Thyroid gland (tissue), 4 donors: ENCODE results near the gene SIRT2. TPM values are rescaled to one million over a fixed set of nuclear protein-coding genes. Genes with fewer than 3 reads are reported as not detected.

Source experiments
- DNase-seq, 2 donors: peaks; one replicate each; pipeline ENCODE4 v3.0.0-alpha.2; 2019
- H3K27ac ChIP-seq, 3 donors: fragments of 200-600 bp; sonication (generic); 1 replicate in 2 of 3; 2 replicates in 1 of 3; pipeline ENCODE4 v1.5.1; 2016 to 2019; ENCODE audit warnings: mild to moderate bottlenecking in 1 of 3, moderate library complexity in 1 of 3
- H3K27me3 ChIP-seq: fragments of 200-600 bp; sonication (generic); one replicate; pipeline ENCODE4 v1.5.1; 2019
- H3K36me3 ChIP-seq, 2 donors: fragments of 200-600 bp; sonication (generic); one replicate each; pipeline ENCODE4 v1.5.1; 2016 to 2019
- H3K4me1 ChIP-seq, 2 donors: fragments of 200-600 bp; sonication (generic); one replicate each; pipeline ENCODE4 v1.5.1; 2017 to 2019
- H3K4me3 ChIP-seq, 3 donors: fragments of 200-600 bp; sonication (generic); replicated peaks in 1 of 3; 1 replicate in 2 of 3; 2 replicates in 1 of 3; pipeline ENCODE4 v1.5.1; 2016; ENCODE audit warnings: mild to moderate bottlenecking in 1 of 3
- H3K9me3 ChIP-seq: fragments of 200-600 bp; sonication (generic); one replicate; pipeline ENCODE4 v1.5.1; 2017
- CTCF ChIP-seq, 6 experiments: fragments of 200-600 bp in 3 of 6; fragments of 450-650 bp in 3 of 6; sonication (generic) in 3 of 6; IDR thresholded peaks; one replicate each; pipeline ENCODE4 v1.5.1; 2016 to 2019; ENCODE audit warnings: antibody characterized with exemption in 6 of 6, mild to moderate bottlenecking in 2 of 6, inconsistent platforms in 1 of 6, moderate library complexity in 1 of 6
- POLR2A ChIP-seq, 2 donors: fragments of 450-650 bp; IDR thresholded peaks; one replicate each; pipeline ENCODE4 v1.6.1; 2017; ENCODE audit warnings: antibody characterized with exemption in 2 of 2, mild to moderate bottlenecking in 2 of 2, moderate library complexity in 1 of 2
- WGBS, 2 donors: methylation state at CpG; one replicate each; pipeline ENCODE4 v1.1.5; 2017; 5-methylcytosine and 5-hydroxymethylcytosine counted together
- intact Hi-C: fragments of 100-400 bp; cut with DNase I; formaldehyde crosslinking; loops from one replicate; pipeline ENCODE4 v1.15.1; 2023
- total RNA-seq, 4 donors: library from RNA; depleted of rRNA; stranded (reverse); fragments of >200 nt; gene quantifications; one replicate each; pipeline ENCODE4 v1.2.3, GENCODE V29; 2016

The SIRT2 gene
- total RNA-seq, 4 donors from 2014 or later: 69.6 to 107 (median 90.7) TPM

GRCh38 chr19:38852231-38853044 is 47.0 kb downstream of the SIRT2 start:
- DNase-seq: peak; percentile 59 to 68
- intact Hi-C loops: no loop called here

GRCh38 chr19:38851622-38852230 is 47.7 kb downstream of the SIRT2 start:
- DNase-seq: peak; percentile 95
- H3K4me3 ChIP-seq: peak overlapping the region in 2 of 3 donors; percentile 54 to 59
- intact Hi-C loops: no loop called here
- H3K9me3 ChIP-seq: no peaks in the 10 kb centered on the region
- WGBS, 2 donors: 1 to 2% methylated on average over 11 to 23 of the region's 67 CpGs
- H3K36me3 ChIP-seq: peaks cover 8 to 11% of the 10 kb centered on the region in 2 donors
- H3K27me3 ChIP-seq: no peaks in the 10 kb centered on the region
- peaks cover 26% of the 10 kb centered on the region in 2 donors for H3K4me1 ChIP-seq
- no peak for TF ChIP-seq CTCF (IDR thresholded peaks at IDR 0.05)
- TF ChIP-seq POLR2A (IDR thresholded peaks at IDR 0.05): peak in 1 of 2 donors; percentile 91
- peak overlapping the region; percentile 96 to 100 (median 98) for H3K27ac ChIP-seq

More at GRCh38 chr19:38852231-38853044, 47.0 kb downstream of the SIRT2 start:
- peak overlapping the region; percentile 13 to 59 (median 32) for H3K4me3 ChIP-seq
- H3K9me3 ChIP-seq: no peaks in the 10 kb centered on the region
- TF ChIP-seq POLR2A (IDR thresholded peaks at IDR 0.05): peak in 1 of 2 donors; percentile 14
- TF ChIP-seq CTCF (IDR thresholded peaks at IDR 0.05): no peak
- H3K4me1 ChIP-seq: peaks cover 19 to 26% of the 10 kb centered on the region in 2 donors
- peak overlapping the region; percentile 86 to 99 (median 98) for H3K27ac ChIP-seq
- H3K36me3 ChIP-seq: peaks cover under 1 to 4% of the 10 kb centered on the region in 2 donors
- no peaks in the 10 kb centered on the region for H3K27me3 ChIP-seq
- 1 to 3% methylated on average over 34 to 38 of the region's 52 CpGs for WGBS, 2 donors

- DNase-seq: peak in 1 of 2 donors; percentile 18
- WGBS, 2 donors: 2 to 4% methylated on average over 32 to 34 of the region's 40 CpGs
- peaks cover 14 to 18% of the 10 kb centered on the region in 2 donors for H3K36me3 ChIP-seq
- intact Hi-C loops: no loop called here
- H3K27me3 ChIP-seq: no peaks in the 10 kb centered on the region
- H3K4me1 ChIP-seq: peaks cover 26 to 27% of the 10 kb centered on the region in 2 donors
- H3K9me3 ChIP-seq: no peaks in the 10 kb centered on the region
- H3K27ac ChIP-seq: peak overlapping the region; percentile 96 to 100 (median 98)
- no peak for TF ChIP-seq CTCF (IDR thresholded peaks at IDR 0.05)
- TF ChIP-seq POLR2A (IDR thresholded peaks at IDR 0.05): no peak
- H3K4me3 ChIP-seq: peak overlapping the region; percentile 3 to 59 (median 54)
Observed at GRCh38 chr19:38850976-38851621, 48.3 kb downstream of the SIRT2 start.

GRCh38 chr19:38850436-38850975 is 48.9 kb downstream of the SIRT2 start:
- Histone ChIP-seq H3K9me3 (no peaks in the 10 kb centered on the region), H3K36me3 (peaks cover 20 to 23% of the 10 kb centered on the region in 2 donors), H3K27ac (peak overlapping the region; percentile 96 to 100 (median 98)), H3K27me3 (no peaks in the 10 kb centered on the region), H3K4me1 (peaks cover 26 to 27% of the 10 kb centered on the region in 2 donors), H3K4me3 (peak overlapping the region; percentile 3 to 59 (median 54))
- 0 to 1% methylated on average over 18 to 26 of the region's 26 CpGs for WGBS, 2 donors
- intact Hi-C loops: no loop called here
- TF ChIP-seq POLR2A (IDR thresholded peaks at IDR 0.05) (peak; percentile 81 to 97), CTCF (IDR thresholded peaks at IDR 0.05) (peak in 3 of 6 experiments; percentile 25 to 38 (median 31))
- DNase-seq: peak; percentile 100
